ENCODE data around the gene KCP.

The KCP gene

GRCh38 chr7:128869944-128870285, 40.6 kb downstream of the KCP start:
- DNase-seq = no peak

- DNase-seq = no peak
These were observed 41.2 kb downstream of the KCP start for GRCh38 chr7:128869138-128869943.

GRCh38 chr7:128868624-128869137, 41.8 kb downstream of the KCP start:
- no peak for DNase-seq

- DNase-seq = peak; percentile 60
These were observed 42.5 kb downstream of the KCP start for GRCh38 chr7:128867842-128868623.

GRCh38 chr7:128867241-128867640, 43.3 kb downstream of the KCP start:
- DNase-seq = no peak

GRCh38 chr7:128865996-128866877, 44.3 kb downstream of the KCP start:
- DNase-seq = no peak

- DNase-seq = no peak
These were observed 45.2 kb downstream of the KCP start for GRCh38 chr7:128865303-128865702.

- no peak for DNase-seq
These were observed 47.0 kb downstream of the KCP start for GRCh38 chr7:128863433-128863989.

GRCh38 chr7:128862571-128863432, 47.7 kb downstream of the KCP start, which contains the start of gene ATP6V1F:
Gene ATP6V1F, plus strand, starts transcription at chr7:128862856. Its CDS starts 49 bp downstream, at chr7:128862905.
- peak; percentile 98 for DNase-seq

GRCh38 chr7:128861957-128862570, 48.4 kb downstream of the KCP start:
- no peak for DNase-seq

GRCh38 chr7:128860158-128861073, 50.1 kb downstream of the KCP start:
- DNase-seq = no peak

GRCh38 chr7:128859232-128860157, 51.0 kb downstream of the KCP start:
- DNase-seq = no peak

GRCh38 chr7:128858380-128859231, 51.9 kb downstream of the KCP start:
- no peak for DNase-seq

GRCh38 chr7:128856001-128856718, 54.3 kb downstream of the KCP start:
- no peak for DNase-seq

- no peak for DNase-seq
These were observed 55.0 kb downstream of the KCP start for GRCh38 chr7:128855559-128855958.

- no peak for DNase-seq
These were observed 56.1 kb downstream of the KCP start for GRCh38 chr7:128854396-128854795.

GRCh38 chr7:128853799-128854198, 56.7 kb downstream of the KCP start:
- DNase-seq = no peak

Data from SHP77 treated with DMSO at 0.1 percent for 48 hours (cell line).